CD4-positive, alpha-beta memory T cell (primary cell): Measurements from ENCODE around the gene SLC17A3. TPM values are rescaled to one million over a fixed set of nuclear protein-coding genes. Genes with fewer than 3 reads are reported as not detected.
A peak's percentile ranks its signal among the peaks of the same experiment; 100 is the strongest.

Experiments used
- CTCF ChIA-PET: fragments of 350-600 bp; sonication (Branson Sonifier 250); formaldehyde crosslinking; loops from one replicate; lab custom pipeline; 2021; ENCODE audit warnings: inconsistent platforms; ENCODE audit not compliant: partially characterized antibody; lab: Charles Lee
- POLR2A ChIA-PET: fragments of 350-600 bp; sonication (Branson Sonifier 250); formaldehyde crosslinking; loops from one replicate; lab custom pipeline; 2021; ENCODE audit not compliant: partially characterized antibody; lab: Charles Lee
- DNase-seq, 5 donors: peaks; one replicate each; pipeline versions ENCODE4 v3.0.0 to v3.0.0-alpha.2; 2020 to 2022; ENCODE audit warnings: mixed read lengths in 1 of 5
- H3K27ac ChIP-seq: one replicate; pipeline ENCODE4 v1.7.0; 2013; ENCODE audit warnings: low read depth, low read length
- H3K27me3 ChIP-seq: 2 replicates; pipeline ENCODE4 v1.7.0; 2013; ENCODE audit warnings: mild to moderate bottlenecking, low read length, moderate library complexity; ENCODE audit not compliant: insufficient read depth
- H3K36me3 ChIP-seq: 2 replicates; pipeline ENCODE4 v1.7.0; 2013; ENCODE audit warnings: mild to moderate bottlenecking, low read length, moderate library complexity; ENCODE audit not compliant: insufficient read depth
- H3K4me1 ChIP-seq: 2 replicates; pipeline ENCODE4 v1.7.0; 2013; ENCODE audit warnings: mild to moderate bottlenecking, low read length, moderate library complexity; ENCODE audit not compliant: insufficient read depth
- H3K4me3 ChIP-seq, 2 donors: one replicate each; pipeline ENCODE4 v1.7.0; 2013; ENCODE audit warnings: low read length in 2 of 2, mild to moderate bottlenecking in 1 of 2
- H3K9me3 ChIP-seq, 2 donors: one replicate each; pipeline ENCODE4 v1.7.0; 2013; ENCODE audit warnings: low read length in 2 of 2, control low read depth in 1 of 2; ENCODE audit not compliant: control insufficient read depth in 1 of 2
- H3K27ac Mint-ChIP-seq, 7 donors: one replicate each; pipeline ENCODE4 v1.8.0; 2020 to 2021; ENCODE audit warnings: mixed read lengths in 7 of 7, mild to moderate bottlenecking in 6 of 7, inconsistent platforms in 3 of 7, moderate library complexity in 3 of 7
- H3K27me3 Mint-ChIP-seq, 2 donors: one replicate each; pipeline ENCODE4 v1.8.0; 2020 to 2021; ENCODE audit warnings: mixed read lengths in 2 of 2
- H3K36me3 Mint-ChIP-seq, 2 donors: one replicate each; pipeline ENCODE4 v1.8.0; 2020 to 2021; ENCODE audit warnings: mixed read lengths in 2 of 2, inconsistent platforms in 1 of 2, mild to moderate bottlenecking in 1 of 2
- H3K4me1 Mint-ChIP-seq, 4 donors: one replicate each; pipeline ENCODE4 v1.8.0; 2020 to 2021; ENCODE audit warnings: mixed read lengths in 4 of 4, mild to moderate bottlenecking in 1 of 4
- H3K4me3 Mint-ChIP-seq, 8 donors: one replicate each; pipeline ENCODE4 v1.8.0; 2020 to 2021; ENCODE audit warnings: mixed read lengths in 8 of 8, mild to moderate bottlenecking in 7 of 8, moderate library complexity in 6 of 8, inconsistent platforms in 3 of 8
- H3K9me3 Mint-ChIP-seq, 8 donors: one replicate each; pipeline ENCODE4 v1.8.0; 2020 to 2021; ENCODE audit warnings: mixed read lengths in 8 of 8, mild to moderate bottlenecking in 5 of 8, inconsistent platforms in 3 of 8, moderate library complexity in 1 of 8
- intact Hi-C: fragments of 100-400 bp; cut with micrococcal nuclease; formaldehyde crosslinking; loops from one replicate; pipeline ENCODE4 v1.15.1; 2023
- polyA plus RNA-seq, 2 donors: library from polyadenylated mRNA; unstranded; fragments of 300-500 nt; fragmentation: Illumina TruSeq; gene quantifications; one replicate each; pipeline ENCODE4 v1.2.3, GENCODE V29; 2021
- total RNA-seq, 2 experiments: library from RNA; stranded (reverse); gene quantifications; one replicate each; pipeline ENCODE4 v1.2.3, GENCODE V29; 2021

SLC17A3 gene
- total and polyA plus RNA-seq, 4 experiments from 2014 or later = 0.75 to 1.00 (median 0.81) TPM; not detected in 1

- no peak overlapping the region for H3K4me3 Mint-ChIP-seq
- H3K27me3 Mint-ChIP-seq = no peaks in the 10 kb centered on the region
- intact Hi-C loops = loop anchor here (10.0 kb wide), 1 partner anchor 338 kb away; no protein-coding TSS in a partner anchor
- no peak for DNase-seq
- POLR2A ChIA-PET = no interaction called here
- no peaks in the 10 kb centered on the region for H3K36me3 Mint-ChIP-seq
- H3K4me1 Mint-ChIP-seq = no peaks in the 10 kb centered on the region
- H3K27ac ChIP-seq = no peak overlapping the region
- H3K27me3 ChIP-seq = no peaks in the 10 kb centered on the region
- no peaks in the 10 kb centered on the region for H3K9me3 ChIP-seq
- CTCF ChIA-PET = interaction anchor here (2.6 kb wide), 1 partner anchor 104 kb away, joined by 11 read pairs; no protein-coding TSS in a partner anchor
- H3K27ac Mint-ChIP-seq = no peak overlapping the region
- no peak overlapping the region for H3K4me3 ChIP-seq
- H3K4me1 ChIP-seq = no peaks in the 10 kb centered on the region
- no peaks in the 10 kb centered on the region for H3K36me3 ChIP-seq
- no peaks in the 10 kb centered on the region for H3K9me3 Mint-ChIP-seq
Measured at GRCh38 chr6:25892877-25893276, 18.8 kb upstream of the SLC17A3 start.

GRCh38 chr6:25889877-25890853, 16.1 kb upstream of the SLC17A3 start:
- H3K36me3 Mint-ChIP-seq = no peaks in the 10 kb centered on the region

GRCh38 chr6:25888626-25889025, 14.6 kb upstream of the SLC17A3 start:
- Mint-ChIP-seq H3K27me3 (peaks cover 0 to 2% of the 10 kb centered on the region in 2 donors), H3K9me3 (no peaks in the 10 kb centered on the region), H3K27ac (no peak overlapping the region), H3K4me1 (no peaks in the 10 kb centered on the region), H3K4me3 (no peak overlapping the region), H3K36me3 (no peaks in the 10 kb centered on the region)
- CTCF ChIA-PET = interaction anchor here (0.9 to 2.0 kb wide), 3 partner anchors 13 to 168 kb away, joined by 3 to 9 read pairs (median 8); no protein-coding TSS in a partner anchor
- H3K27ac ChIP-seq = no peak overlapping the region
- intact Hi-C loops = no loop called here
- no peak overlapping the region for H3K4me3 ChIP-seq
- H3K27me3 ChIP-seq = no peaks in the 10 kb centered on the region
- H3K36me3 ChIP-seq = no peaks in the 10 kb centered on the region
- POLR2A ChIA-PET = no interaction called here
- no peaks in the 10 kb centered on the region for H3K9me3 ChIP-seq
- DNase-seq = no peak
- no peaks in the 10 kb centered on the region for H3K4me1 ChIP-seq

More at GRCh38 chr6:25889877-25890853, 16.1 kb upstream of the SLC17A3 start:
- no peaks in the 10 kb centered on the region for H3K27me3 ChIP-seq
- ChIA-PET POLR2A (no interaction called here), CTCF (interaction anchor here (1.1 to 2.1 kb wide), 6 partner anchors 8 to 172 kb away, joined by 3 to 9 read pairs (median 5); no protein-coding TSS in a partner anchor)
- Mint-ChIP-seq H3K4me3 (no peak overlapping the region), H3K27ac (peak overlapping the region in 1 of 7 donors; percentile 43), H3K4me1 (no peaks in the 10 kb centered on the region), H3K9me3 (no peaks in the 10 kb centered on the region), H3K27me3 (peaks cover 0 to 2% of the 10 kb centered on the region in 2 donors)
- intact Hi-C loops = loop anchor here (1.0 to 10.0 kb wide), 4 partner anchors 102 to 625 kb away; no protein-coding TSS in a partner anchor
- no peaks in the 10 kb centered on the region for H3K9me3 ChIP-seq
- no peaks in the 10 kb centered on the region for H3K4me1 ChIP-seq
- peak in 4 of 5 donors; percentile 34 to 42 (median 40) for DNase-seq
- H3K36me3 ChIP-seq = no peaks in the 10 kb centered on the region
- H3K4me3 ChIP-seq = no peak overlapping the region
- no peak overlapping the region for H3K27ac ChIP-seq

- DNase-seq = no peak
- Mint-ChIP-seq H3K36me3 (no peaks in the 10 kb centered on the region), H3K4me1 (peaks cover 0 to 8% (median 4%) of the 10 kb centered on the region in 4 donors), H3K27me3 (peaks cover 0 to 2% of the 10 kb centered on the region in 2 donors), H3K27ac (no peak overlapping the region), H3K4me3 (no peak overlapping the region), H3K9me3 (no peaks in the 10 kb centered on the region)
- Histone ChIP-seq H3K27me3 (no peaks in the 10 kb centered on the region), H3K9me3 (no peaks in the 10 kb centered on the region), H3K4me3 (no peak overlapping the region), H3K4me1 (no peaks in the 10 kb centered on the region), H3K36me3 (no peaks in the 10 kb centered on the region), H3K27ac (no peak overlapping the region)
- ChIA-PET POLR2A (no interaction called here), CTCF (interaction anchor here (1.0 to 2.2 kb wide), 4 partner anchors 16 to 168 kb away, joined by 3 to 12 read pairs (median 4); no protein-coding TSS in a partner anchor)
- intact Hi-C loops = no loop called here
Measured at GRCh38 chr6:25886066-25886465, 12.0 kb upstream of the SLC17A3 start.

GRCh38 chr6:25883991-25884390, 9.9 kb upstream of the SLC17A3 start:
- H3K4me3 Mint-ChIP-seq = no peak overlapping the region
- H3K9me3 Mint-ChIP-seq = peaks cover 0 to 3% (median 0%) of the 10 kb centered on the region in 8 donors
- Histone ChIP-seq H3K4me3 (no peak overlapping the region), H3K27ac (no peak overlapping the region), H3K9me3 (no peaks in the 10 kb centered on the region), H3K27me3 (no peaks in the 10 kb centered on the region), H3K36me3 (no peaks in the 10 kb centered on the region), H3K4me1 (no peaks in the 10 kb centered on the region)
- intact Hi-C loops = loop anchor here (5.0 kb wide), 1 partner anchor 108 kb away; no protein-coding TSS in a partner anchor
- ChIA-PET POLR2A (no interaction called here), CTCF (interaction anchor here (5.6 kb wide), 1 partner anchor 95 kb away, joined by 84 read pairs; no protein-coding TSS in a partner anchor)
- DNase-seq = no peak
- no peak overlapping the region for H3K27ac Mint-ChIP-seq
- no peaks in the 10 kb centered on the region for H3K36me3 Mint-ChIP-seq
- peaks cover 0 to 4% of the 10 kb centered on the region in 2 donors for H3K27me3 Mint-ChIP-seq
- peaks cover 0 to 8% (median 4%) of the 10 kb centered on the region in 4 donors for H3K4me1 Mint-ChIP-seq

- peaks cover 0 to 8% (median 4%) of the 10 kb centered on the region in 4 donors for H3K4me1 Mint-ChIP-seq
- H3K4me3 Mint-ChIP-seq = no peak overlapping the region
- CTCF ChIA-PET = interaction anchor here (5.6 kb wide), 1 partner anchor 95 kb away, joined by 84 read pairs; no protein-coding TSS in a partner anchor
- Histone ChIP-seq H3K9me3 (no peaks in the 10 kb centered on the region), H3K27me3 (no peaks in the 10 kb centered on the region), H3K4me3 (no peak overlapping the region), H3K27ac (no peak overlapping the region), H3K36me3 (no peaks in the 10 kb centered on the region), H3K4me1 (no peaks in the 10 kb centered on the region)
- DNase-seq = no peak
- peaks cover 0 to 3% (median 0%) of the 10 kb centered on the region in 8 donors for H3K9me3 Mint-ChIP-seq
- H3K36me3 Mint-ChIP-seq = no peaks in the 10 kb centered on the region
- peaks cover 0 to 4% of the 10 kb centered on the region in 2 donors for H3K27me3 Mint-ChIP-seq
- POLR2A ChIA-PET = no interaction called here
- intact Hi-C loops = loop anchor here (5.0 kb wide), 1 partner anchor 109 kb away; no protein-coding TSS in a partner anchor
- H3K27ac Mint-ChIP-seq = no peak overlapping the region
Measured at GRCh38 chr6:25883536-25883935, 9.5 kb upstream of the SLC17A3 start.
